Gastrocnemius medialis (tissue), 4 donors: ENCODE results near the gene H19. TPM values are rescaled to one million over a fixed set of nuclear protein-coding genes. Genes with fewer than 3 reads are reported as not detected.

ENCODE experiments used
- ATAC-seq, 2 donors: fragments of 150-250 bp; one replicate each; pipeline ENCODE4 v1.9.1; 2016
- DNase-seq, 2 donors: peaks; one replicate each; pipeline ENCODE4 v3.0.0-alpha.2; 2019
- H3K27ac ChIP-seq, 4 donors: fragments of 200-600 bp; sonication (generic); 1 replicate in 1 of 4; 2 replicates in 3 of 4; pipeline ENCODE4 v1.5.1; 2016 to 2018; ENCODE audit warnings: mild to moderate bottlenecking in 2 of 4, moderate library complexity in 1 of 4
- H3K27me3 ChIP-seq, 3 donors: fragments of 200-600 bp; sonication (generic) in 2 of 3; 1 replicate in 1 of 3; 2 replicates in 2 of 3; pipeline versions ENCODE4 v1.5.1 to v1.6.0; 2016 to 2019; ENCODE audit warnings: mild to moderate bottlenecking in 1 of 3, moderate library complexity in 1 of 3
- H3K36me3 ChIP-seq, 2 donors: fragments of 200-600 bp; sonication (generic) in 1 of 2; one replicate each; pipeline ENCODE4 v1.5.1; 2017 to 2018
- H3K4me1 ChIP-seq, 2 donors: fragments of 200-600 bp; sonication (generic) in 1 of 2; one replicate each; pipeline ENCODE4 v1.5.1; 2016 to 2017; ENCODE audit warnings: mild to moderate bottlenecking in 2 of 2
- H3K4me3 ChIP-seq, 4 donors: fragments of 200-600 bp; sonication (generic) in 3 of 4; 1 replicate in 1 of 4; 2 replicates in 3 of 4; pipeline ENCODE4 v1.5.1; 2016 to 2019; ENCODE audit warnings: mild to moderate bottlenecking in 2 of 4
- H3K9me3 ChIP-seq, 3 donors: fragments of 200-600 bp; sonication (generic) in 2 of 3; 1 replicate in 1 of 3; 2 replicates in 2 of 3; pipeline ENCODE4 v1.5.1; 2016 to 2019
- CTCF ChIP-seq, 5 experiments: fragments of 450-650 bp in 3 of 5; fragments of 200-600 bp in 2 of 5; sonication (generic) in 2 of 5; IDR thresholded peaks in 4 of 5; conservative IDR thresholded peaks in 1 of 5; 1 replicate in 4 of 5; 2 replicates in 1 of 5; pipeline ENCODE4 v1.5.1; 2016 to 2019; ENCODE audit warnings: antibody characterized with exemption in 5 of 5, mild to moderate bottlenecking in 3 of 5, moderate library complexity in 3 of 5
- POLR2A ChIP-seq, 2 donors: fragments of 450-650 bp; IDR thresholded peaks; one replicate each; pipeline ENCODE4 v1.6.1; 2017; ENCODE audit warnings: antibody characterized with exemption in 2 of 2, mild to moderate bottlenecking in 2 of 2, moderate library complexity in 2 of 2
- in situ Hi-C, 4 donors: fragments of 200-750 bp; cut with MboI; loops; one replicate each; pipeline versions ENCODE4 v1.15.0 to v1.8.0; 2017; ENCODE audit warnings: low sequenced_read_pairs in 4 of 4
- intact Hi-C: fragments of 100-400 bp; cut with DNase I; formaldehyde crosslinking; loops from one replicate; pipeline ENCODE4 v1.15.1; 2023; ENCODE audit warnings: low total_unique reads
- total RNA-seq, 4 donors: library from RNA; depleted of rRNA; stranded (reverse); fragments of >200 nt; gene quantifications; one replicate each; pipeline versions ENCODE4 v1.1.0 to v1.2.3, GENCODE V29; 2016

H19 gene
- total RNA-seq, 4 donors from 2014 or later, result 1,088 to 2,877 (median 2,059) TPM

GRCh38 chr11:1998861-1999260 is 1.2 kb upstream of the H19 start:
- intact Hi-C loops, result no loop called here
- no peak overlapping the region for H3K4me3 ChIP-seq
- no peak for DNase-seq
- H3K4me1 ChIP-seq, result no peaks in the 10 kb centered on the region
- H3K9me3 ChIP-seq, result no peaks in the 10 kb centered on the region
- ATAC-seq, result peak; percentile 35 to 39
- H3K27me3 ChIP-seq, result no peaks in the 10 kb centered on the region
- no peak overlapping the region for H3K27ac ChIP-seq
- H3K36me3 ChIP-seq, result no peaks in the 10 kb centered on the region
- in situ Hi-C loops, result no loop called here
- TF ChIP-seq POLR2A (IDR thresholded peaks at IDR 0.05) (no peak), CTCF (IDR thresholded peaks at IDR 0.05 in 4 of 5, conservative IDR thresholded peaks at IDR 0.05 in 1 of 5) (no peak)

GRCh38 chr11:1998290-1998689 is 648 bp upstream of the H19 start:
- no peak for DNase-seq
- no peak for TF ChIP-seq CTCF (IDR thresholded peaks at IDR 0.05 in 4 of 5, conservative IDR thresholded peaks at IDR 0.05 in 1 of 5)
- TF ChIP-seq POLR2A (IDR thresholded peaks at IDR 0.05), result no peak
- Histone ChIP-seq H3K9me3 (no peaks in the 10 kb centered on the region), H3K27me3 (no peaks in the 10 kb centered on the region), H3K4me3 (no peak overlapping the region), H3K36me3 (no peaks in the 10 kb centered on the region), H3K27ac (no peak overlapping the region), H3K4me1 (no peaks in the 10 kb centered on the region)
- peak; percentile 55 for ATAC-seq
- intact Hi-C loops, result no loop called here
- in situ Hi-C loops, result no loop called here

- Histone ChIP-seq H3K27me3 (no peaks in the 10 kb centered on the region), H3K4me3 (no peak overlapping the region), H3K4me1 (no peaks in the 10 kb centered on the region), H3K27ac (no peak overlapping the region), H3K9me3 (no peaks in the 10 kb centered on the region), H3K36me3 (no peaks in the 10 kb centered on the region)
- intact Hi-C loops, result no loop called here
- in situ Hi-C loops, result no loop called here
- no peak for TF ChIP-seq POLR2A (IDR thresholded peaks at IDR 0.05)
- no peak for TF ChIP-seq CTCF (IDR thresholded peaks at IDR 0.05 in 4 of 5, conservative IDR thresholded peaks at IDR 0.05 in 1 of 5)
- DNase-seq, result no peak
- ATAC-seq, result no peak
Measured at GRCh38 chr11:1994121-1994520, 3.5 kb downstream of the H19 start.

- H3K4me1 ChIP-seq, result no peaks in the 10 kb centered on the region
- DNase-seq (no peak), ATAC-seq (no peak)
- no peak overlapping the region for H3K4me3 ChIP-seq
- no peaks in the 10 kb centered on the region for H3K9me3 ChIP-seq
- no peaks in the 10 kb centered on the region for H3K36me3 ChIP-seq
- TF ChIP-seq POLR2A (IDR thresholded peaks at IDR 0.05), result no peak
- TF ChIP-seq CTCF (IDR thresholded peaks at IDR 0.05 in 4 of 5, conservative IDR thresholded peaks at IDR 0.05 in 1 of 5), result no peak
- no peaks in the 10 kb centered on the region for H3K27me3 ChIP-seq
- in situ Hi-C loops, result no loop called here
- H3K27ac ChIP-seq, result no peak overlapping the region
- intact Hi-C loops, result no loop called here
Measured at GRCh38 chr11:1992111-1992510, 5.5 kb downstream of the H19 start.

- ATAC-seq, result peak; percentile 52 to 53
Measured at GRCh38 chr11:1990872-1991578, 6.6 kb downstream of the H19 start.

More at GRCh38 chr11:1990872-1991578, 6.6 kb downstream of the H19 start:
- no peak for TF ChIP-seq POLR2A (IDR thresholded peaks at IDR 0.05)
- no peak for TF ChIP-seq CTCF (IDR thresholded peaks at IDR 0.05 in 4 of 5, conservative IDR thresholded peaks at IDR 0.05 in 1 of 5)
- intact Hi-C loops (no loop called here), in situ Hi-C loops (no loop called here)
- Histone ChIP-seq H3K36me3 (no peaks in the 10 kb centered on the region), H3K4me1 (no peaks in the 10 kb centered on the region), H3K27me3 (no peaks in the 10 kb centered on the region), H3K9me3 (no peaks in the 10 kb centered on the region), H3K27ac (no peak overlapping the region), H3K4me3 (no peak overlapping the region)
- DNase-seq, result no peak
